ENCODE results near the gene USP19. TPM values are rescaled to one million over a fixed set of nuclear protein-coding genes. Genes with fewer than 3 reads are reported as not detected.

USP19 gene
- total RNA-seq, 2 donors from 2014 or later: 30.6 to 33.6 TPM

GRCh38 chr3:49122886-49123545 is 2.4 kb upstream of the USP19 start:
- WGBS, 2 donors: 83 to 100% methylated on average over 4 to 13 of the region's 17 CpGs
- ATAC-seq: no peak
- no peak for TF ChIP-seq CTCF (IDR thresholded peaks at IDR 0.05)
- no peak for TF ChIP-seq POLR2A (IDR thresholded peaks at IDR 0.05)

GRCh38 chr3:49122451-49122850 is 1.8 kb upstream of the USP19 start:
- intact Hi-C loops (cut with DNase I): no loop called here
- TF ChIP-seq POLR2A (IDR thresholded peaks at IDR 0.05) (no peak), CTCF (IDR thresholded peaks at IDR 0.05) (no peak)
- peaks cover 0 to 12% of the 10 kb centered on the region in 2 donors for H3K36me3 ChIP-seq (replicated peaks in 1 of 2; ENCODE audit: insufficient read depth in 1 of 2, low read depth in 2 of 2)

More at GRCh38 chr3:49122886-49123545, 2.4 kb upstream of the USP19 start:
- DNase-seq: no peak
- no peaks in the 10 kb centered on the region for H3K27me3 ChIP-seq
- H3K4me3 ChIP-seq: no peak overlapping the region
- peaks cover 0 to 11% of the 10 kb centered on the region in 2 donors for H3K36me3 ChIP-seq (replicated peaks in 1 of 2; ENCODE audit: insufficient read depth in 1 of 2, low read depth in 2 of 2)
- H3K27ac ChIP-seq: no peak overlapping the region
- intact Hi-C loops (cut with DNase I): no loop called here
- H3K9me3 ChIP-seq: no peaks in the 10 kb centered on the region
- H3K4me1 ChIP-seq: peaks cover 20% of the 10 kb centered on the region

GRCh38 chr3:49122022-49122421 is 1.4 kb upstream of the USP19 start:
- Histone ChIP-seq H3K4me1 (peaks cover 20% of the 10 kb centered on the region), H3K27me3 (no peaks in the 10 kb centered on the region), H3K4me3 (no peak overlapping the region), H3K27ac (no peak overlapping the region), H3K9me3 (no peaks in the 10 kb centered on the region), H3K36me3 (replicated peaks in 1 of 2; ENCODE audit: insufficient read depth in 1 of 2, low read depth in 2 of 2) (peaks cover 4 to 16% of the 10 kb centered on the region in 2 donors)
- intact Hi-C loops (cut with DNase I): no loop called here
- ATAC-seq (no peak), DNase-seq (no peak)
- 93 to 96% methylated on average over 12 of the region's 12 CpGs for WGBS, 2 donors
- TF ChIP-seq POLR2A (IDR thresholded peaks at IDR 0.05): no peak
- no peak for TF ChIP-seq CTCF (IDR thresholded peaks at IDR 0.05)

More at GRCh38 chr3:49122451-49122850, 1.8 kb upstream of the USP19 start:
- no peak for DNase-seq
- Histone ChIP-seq H3K27me3 (no peaks in the 10 kb centered on the region), H3K9me3 (no peaks in the 10 kb centered on the region), H3K27ac (no peak overlapping the region), H3K4me1 (peaks cover 20% of the 10 kb centered on the region), H3K4me3 (no peak overlapping the region)
- WGBS, 2 donors: 79 to 89% methylated on average over 3 to 5 of the region's 7 CpGs
- no peak for ATAC-seq

- intact Hi-C loops (cut with DNase I): no loop called here
Observed at GRCh38 chr3:49121132-49121736, 611 bp upstream of the USP19 start.

More at GRCh38 chr3:49121132-49121736, 611 bp upstream of the USP19 start:
- peak overlapping the region in 1 of 2 donors; percentile 69 for H3K4me3 ChIP-seq
- H3K27ac ChIP-seq: peak overlapping the region; percentile 72 to 92 (median 88)
- TF ChIP-seq POLR2A (IDR thresholded peaks at IDR 0.05): no peak
- no peak for TF ChIP-seq CTCF (IDR thresholded peaks at IDR 0.05)
- 72 to 74% methylated on average over 10 to 17 of the region's 17 CpGs for WGBS, 2 donors
- peaks cover 10 to 23% of the 10 kb centered on the region in 2 donors for H3K36me3 ChIP-seq (replicated peaks in 1 of 2; ENCODE audit: insufficient read depth in 1 of 2, low read depth in 2 of 2)
- H3K4me1 ChIP-seq: peaks cover 20% of the 10 kb centered on the region
- H3K27me3 ChIP-seq: no peaks in the 10 kb centered on the region
- ATAC-seq (no peak), DNase-seq (no peak)
- no peaks in the 10 kb centered on the region for H3K9me3 ChIP-seq

All from body of pancreas (tissue), 4 donors.